GM19395 (cell line): ENCODE measurements around the gene CATSPERD.

Experiments
- ATAC-seq: cut with Tn5 transposase; IDR thresholded peaks from one replicate; pipeline ENCODE4 v1.9.1; 2021; ENCODE audit warnings: mild to moderate bottlenecking, moderate library complexity; ENCODE audit not compliant: unreplicated experiment

Gene CATSPERD

GRCh38 chr19:5784581-5785147 is 64.2 kb downstream of the CATSPERD start, which contains the start of gene PRR22:
TSS of gene PRR22 (minus strand) at chr19:5784746. CDS start at chr19:5784660, 86 bp downstream.
- ATAC-seq = no peak

DNA sequence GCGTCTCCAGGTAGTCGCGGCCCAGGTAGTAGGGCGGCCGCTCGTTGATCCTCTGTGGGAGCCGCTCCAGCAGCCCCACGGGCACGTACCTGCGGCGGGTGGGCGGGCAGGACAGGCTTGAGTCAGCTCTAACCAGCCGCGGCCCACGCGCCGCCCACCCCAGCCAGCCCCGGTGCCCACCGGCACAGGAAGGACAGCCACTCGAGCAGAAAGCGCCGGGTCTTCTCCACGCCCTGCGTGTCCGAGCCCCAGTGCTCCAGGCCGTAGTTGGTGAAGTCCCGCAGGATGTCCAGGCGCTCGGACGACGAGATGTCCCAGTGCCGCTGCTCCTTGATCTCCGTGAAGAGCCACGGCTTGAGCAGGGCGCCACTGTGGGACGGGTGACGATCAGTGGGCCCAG is 65.0 kb downstream of the CATSPERD start:
- no peak for ATAC-seq

GRCh38 chr19:5786593-5787408 is 66.4 kb downstream of the CATSPERD start:
- no peak for ATAC-seq

GRCh38 chr19:5787409-5788182 is 67.2 kb downstream of the CATSPERD start:
- ATAC-seq = no peak

DNA sequence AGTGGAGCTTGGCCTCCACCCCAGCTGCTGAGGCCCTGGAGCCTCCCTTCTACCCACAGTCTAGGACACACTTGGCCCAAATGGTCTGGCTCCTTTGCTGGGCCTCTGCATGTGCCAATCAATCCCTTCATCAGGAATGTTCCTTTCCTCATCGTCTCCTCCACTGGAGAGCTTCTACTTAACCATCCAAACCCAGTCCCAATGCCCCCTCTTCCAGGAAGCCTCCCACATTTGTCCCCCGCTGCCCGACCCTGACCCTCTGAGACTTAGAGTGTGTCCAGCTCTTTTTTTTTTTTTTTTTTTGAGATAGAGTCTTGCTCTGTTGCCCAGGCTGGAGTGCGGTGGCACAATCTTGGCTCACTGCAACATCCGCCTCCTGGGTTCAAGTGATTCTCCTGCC is 68.0 kb downstream of the CATSPERD start:
- no peak for ATAC-seq

- no peak for ATAC-seq
Measured at GRCh38 chr19:5789351-5789761, 68.9 kb downstream of the CATSPERD start.

- ATAC-seq = no peak
Measured at GRCh38 chr19:5789886-5790558, 69.6 kb downstream of the CATSPERD start.

DNA sequence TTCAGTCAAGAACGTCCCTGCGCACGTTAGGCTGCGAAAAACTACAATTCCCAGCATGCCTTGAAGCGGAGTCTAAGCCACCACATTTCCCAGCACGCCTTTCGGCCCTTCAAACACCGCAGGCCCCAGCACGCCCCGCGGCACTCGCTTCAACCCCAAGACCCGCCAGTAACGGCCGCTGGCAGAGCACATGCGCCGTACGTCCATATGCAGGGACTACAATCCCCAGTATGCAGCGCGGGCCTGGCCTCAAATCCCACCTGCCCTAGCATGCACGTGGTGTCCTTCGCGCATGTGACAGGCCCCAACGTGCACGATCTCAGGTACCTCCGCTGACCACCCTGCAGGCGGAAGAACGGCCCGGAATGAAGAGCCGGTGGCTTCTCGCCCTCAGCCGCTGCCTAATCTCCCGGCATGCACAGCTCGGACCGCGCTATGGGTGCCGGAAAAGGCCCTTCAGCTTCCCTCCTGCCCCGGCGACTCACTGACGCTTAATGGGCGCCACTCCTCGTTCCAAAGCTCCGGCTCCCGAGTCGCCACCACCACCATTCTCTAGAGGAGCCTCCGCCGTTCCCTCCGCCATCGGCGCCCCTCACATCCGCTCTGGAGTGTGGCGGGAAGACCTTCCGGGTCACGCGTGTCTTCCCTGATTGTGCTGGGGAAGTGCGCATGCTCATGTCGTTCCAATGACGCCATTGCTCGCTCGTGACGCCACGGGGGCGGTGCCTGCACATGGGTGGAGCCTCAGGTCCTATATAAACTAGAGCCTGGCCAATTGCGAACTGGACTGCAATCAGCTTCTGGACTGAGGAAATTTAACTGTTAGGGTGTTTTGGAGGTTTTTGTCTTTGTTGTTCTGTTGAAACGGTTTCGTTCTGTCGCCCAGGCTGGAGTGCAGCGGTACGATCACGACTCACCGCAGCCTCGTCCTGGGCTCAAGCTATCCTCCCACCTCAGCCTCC is 70.4 kb downstream of the CATSPERD start, which contains the start of gene DUS3L:
Gene DUS3L, minus strand, starts transcription at position 605 of the 962 bp plus-strand sequence. Its CDS starts 22 bp downstream, at position 583.
- peak; percentile 92 for ATAC-seq

GRCh38 chr19:5792224-5792623 is 71.8 kb downstream of the CATSPERD start:
- ATAC-seq = no peak

DNA sequence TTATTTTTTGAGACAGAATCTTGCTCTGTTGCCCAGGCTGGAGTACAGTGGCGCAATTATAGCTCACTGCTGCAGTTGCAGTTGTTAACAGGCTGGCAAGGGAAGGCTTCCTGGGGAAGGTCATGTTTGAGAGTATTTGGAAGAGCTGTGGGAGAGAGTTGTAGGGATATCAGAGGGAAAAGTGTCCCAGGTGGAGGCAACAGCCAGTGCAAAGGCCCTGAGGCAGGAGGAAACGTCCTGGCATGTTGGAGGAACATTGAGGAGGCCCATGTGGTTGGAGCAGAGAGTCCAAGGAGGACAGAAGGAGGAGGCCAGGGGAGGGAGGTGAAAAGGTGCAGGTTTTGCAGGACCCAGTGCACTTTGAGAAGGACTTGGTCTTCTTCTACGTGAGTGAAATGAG is 72.8 kb downstream of the CATSPERD start:
- no peak for ATAC-seq

DNA sequence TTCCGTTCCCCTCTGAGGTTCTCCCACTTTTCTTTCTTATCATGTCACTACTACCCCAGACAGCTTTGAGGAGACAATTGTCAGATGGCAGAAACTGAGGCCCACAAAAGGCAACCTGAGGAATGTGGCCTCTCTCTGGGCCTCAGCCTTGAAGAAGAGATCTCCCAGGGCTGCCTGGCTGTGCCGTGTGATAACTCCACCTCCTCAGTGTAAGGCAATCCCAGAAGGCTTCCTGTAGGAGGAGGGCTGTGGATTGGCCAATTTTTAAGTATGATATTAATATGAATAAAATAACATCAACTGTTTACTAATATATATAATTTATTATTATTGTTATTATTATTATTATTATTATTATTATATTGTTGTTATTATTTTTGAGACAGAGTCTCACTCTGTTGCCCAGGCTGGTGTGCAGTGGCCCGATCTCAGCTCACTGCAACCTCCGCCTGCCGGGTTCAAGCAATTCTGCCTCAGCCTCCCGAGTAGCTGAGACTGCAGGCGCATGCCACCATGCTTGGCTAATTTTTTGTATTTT is 75.0 kb downstream of the CATSPERD start:
- ATAC-seq = no peak

GRCh38 chr19:5798244-5798643 is 77.8 kb downstream of the CATSPERD start:
- ATAC-seq = no peak

DNA sequence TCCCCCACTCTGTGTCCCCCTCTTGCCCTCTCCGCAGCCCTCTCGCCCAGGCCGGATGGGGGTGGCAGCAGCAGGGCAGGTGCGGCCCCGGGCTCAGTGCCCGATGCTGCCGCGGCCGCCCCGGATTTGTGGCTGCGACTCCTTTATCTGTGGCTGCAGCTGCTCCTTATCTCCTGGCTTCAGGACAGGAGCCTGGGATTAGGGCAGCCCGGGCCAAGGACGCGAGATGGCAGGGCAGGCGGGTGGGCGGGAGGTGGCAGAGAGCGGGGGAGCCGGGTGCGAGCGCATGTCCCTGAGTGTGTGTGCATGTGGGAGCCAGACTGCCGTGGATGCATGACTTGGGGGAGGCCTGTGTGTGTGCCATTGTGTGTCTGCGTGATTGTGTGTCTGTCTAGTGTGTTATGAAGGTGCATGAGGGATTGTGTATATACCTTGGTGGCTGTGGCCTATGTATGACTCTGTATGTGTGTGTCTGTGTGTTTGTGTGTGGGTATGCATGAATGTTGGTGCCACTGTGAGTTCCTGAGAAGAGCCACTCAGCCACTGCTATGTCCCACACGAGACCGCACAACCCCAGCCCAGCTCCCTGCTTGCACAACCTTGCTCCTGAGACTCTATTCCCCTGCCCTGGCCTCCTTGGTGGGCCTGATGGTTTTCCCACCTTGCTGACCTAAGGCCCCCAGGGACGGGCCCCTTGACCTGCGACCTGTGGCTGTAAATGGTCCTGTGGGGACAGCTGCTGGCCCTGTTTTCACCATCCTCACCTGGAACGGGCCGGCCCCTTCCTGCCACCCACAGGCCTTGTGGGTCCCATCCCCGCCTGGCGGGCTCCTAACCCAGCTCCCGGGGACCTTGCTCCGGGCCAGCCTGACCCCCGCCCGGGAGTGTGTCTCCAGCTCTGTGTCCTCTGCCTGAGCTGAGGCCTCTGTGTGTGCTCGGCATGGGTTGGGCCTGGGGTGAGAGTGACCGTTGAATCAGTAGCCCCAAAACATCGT is 79.1 kb downstream of the CATSPERD start:
- ATAC-seq = no peak

DNA sequence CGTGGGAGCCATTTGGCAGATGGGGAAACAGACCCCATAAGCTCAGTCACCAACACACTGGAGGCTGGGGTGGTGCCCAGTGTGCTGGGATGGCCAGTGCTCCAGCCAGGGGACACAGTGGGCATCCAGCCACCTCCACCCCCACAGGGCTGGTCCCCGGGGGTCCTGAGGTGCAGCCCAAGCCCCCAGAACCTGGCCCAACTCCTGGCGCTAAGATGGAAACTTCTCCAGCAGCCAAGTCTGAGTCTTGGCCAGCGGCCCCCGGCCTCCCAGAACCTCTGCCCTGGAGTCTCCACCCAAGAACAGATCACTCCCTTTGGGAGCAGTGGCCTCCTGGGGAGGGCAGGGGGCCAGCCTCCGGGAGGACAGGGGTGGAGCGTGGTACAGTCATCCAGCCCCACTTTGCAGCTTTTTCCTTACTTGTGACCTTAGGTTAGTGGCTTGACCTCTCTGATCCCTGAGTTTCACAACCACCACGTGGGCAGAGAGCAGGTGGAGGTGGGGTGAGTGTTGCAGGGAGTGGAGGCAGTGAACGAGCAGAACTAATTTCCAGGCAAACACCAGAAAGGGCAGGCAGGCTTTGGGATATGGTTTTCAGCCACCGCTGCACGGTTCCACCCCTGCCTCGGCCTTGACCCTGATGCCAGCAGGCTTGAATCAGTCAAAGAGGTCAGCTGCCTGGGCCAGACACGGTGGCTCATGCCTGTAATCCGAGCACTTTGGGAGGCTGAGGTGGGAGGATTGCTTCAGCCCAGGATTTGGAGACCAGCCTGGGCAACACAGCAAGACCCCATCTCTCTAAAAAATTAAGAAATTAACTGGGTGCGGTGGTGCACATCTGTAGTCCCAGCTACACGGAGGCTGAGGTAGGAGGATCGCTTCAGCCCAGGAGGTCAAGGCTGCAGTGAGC is 80.2 kb downstream of the CATSPERD start:
- ATAC-seq = no peak

DNA sequence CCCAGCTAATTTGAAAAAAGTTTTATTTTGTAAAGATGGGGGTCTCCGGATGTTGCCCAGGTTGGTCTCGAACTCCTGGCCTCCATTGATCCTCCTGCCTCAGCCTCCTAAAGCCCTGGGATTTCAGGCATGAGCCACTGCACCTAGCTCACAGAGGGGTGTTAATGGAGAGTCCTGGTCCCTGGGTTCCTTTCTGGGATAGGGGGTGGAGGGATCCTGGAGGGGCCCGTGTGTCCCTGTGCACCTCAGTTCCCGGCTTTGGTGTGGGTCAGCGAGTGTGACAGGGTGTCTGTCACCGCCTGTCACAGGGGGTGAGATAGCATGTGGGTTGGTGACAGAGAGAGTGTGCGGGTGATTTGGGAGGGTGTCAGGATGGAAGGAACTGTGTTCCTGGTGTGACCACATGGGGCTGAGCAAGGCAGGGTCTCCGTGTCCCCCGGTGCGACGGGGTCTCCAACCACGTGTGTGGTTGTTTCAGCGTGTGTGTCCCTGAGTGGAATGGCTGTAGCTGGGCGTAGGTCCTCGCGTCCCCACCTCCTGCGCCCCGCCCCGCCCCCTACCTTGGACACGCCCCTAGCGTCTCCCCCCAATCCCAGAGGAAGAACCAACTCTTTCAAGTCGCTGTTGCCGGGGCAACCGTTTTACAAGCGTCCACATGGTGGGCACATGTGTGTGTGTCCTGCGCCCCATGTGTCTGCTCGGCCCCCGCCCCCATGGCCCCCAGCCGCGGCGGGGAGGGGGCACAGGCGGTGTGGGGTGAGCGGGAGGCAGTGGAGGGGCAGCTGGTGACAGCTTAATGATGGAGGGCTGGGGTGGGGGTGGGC is 81.6 kb downstream of the CATSPERD start:
- ATAC-seq = no peak

DNA sequence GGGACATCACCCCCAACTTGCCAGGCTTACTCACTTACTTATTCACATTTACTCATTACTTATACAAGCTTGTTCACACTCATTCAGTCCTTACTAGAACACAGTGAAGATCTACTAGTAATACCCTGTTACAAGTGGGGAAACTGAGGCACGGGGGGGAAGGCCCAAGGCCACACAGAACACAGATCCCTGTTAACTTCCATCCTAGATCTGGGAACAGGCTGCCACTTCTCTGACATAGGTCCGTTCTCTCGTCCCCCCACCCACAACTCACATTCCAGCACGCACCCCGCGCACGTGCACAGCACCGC is 83.0 kb downstream of the CATSPERD start:
- ATAC-seq = no peak
